Measurements from ENCODE around the gene TNFRSF21. TPM values are rescaled to one million over a fixed set of nuclear protein-coding genes. Genes with fewer than 3 reads are reported as not detected.
A peak's percentile ranks its signal among the peaks of the same experiment; 100 is the strongest.

Gene TNFRSF21
- total and polyA plus RNA-seq, 8 donors, result 14.8 to 55.8 (median 18.1) TPM

DNA sequence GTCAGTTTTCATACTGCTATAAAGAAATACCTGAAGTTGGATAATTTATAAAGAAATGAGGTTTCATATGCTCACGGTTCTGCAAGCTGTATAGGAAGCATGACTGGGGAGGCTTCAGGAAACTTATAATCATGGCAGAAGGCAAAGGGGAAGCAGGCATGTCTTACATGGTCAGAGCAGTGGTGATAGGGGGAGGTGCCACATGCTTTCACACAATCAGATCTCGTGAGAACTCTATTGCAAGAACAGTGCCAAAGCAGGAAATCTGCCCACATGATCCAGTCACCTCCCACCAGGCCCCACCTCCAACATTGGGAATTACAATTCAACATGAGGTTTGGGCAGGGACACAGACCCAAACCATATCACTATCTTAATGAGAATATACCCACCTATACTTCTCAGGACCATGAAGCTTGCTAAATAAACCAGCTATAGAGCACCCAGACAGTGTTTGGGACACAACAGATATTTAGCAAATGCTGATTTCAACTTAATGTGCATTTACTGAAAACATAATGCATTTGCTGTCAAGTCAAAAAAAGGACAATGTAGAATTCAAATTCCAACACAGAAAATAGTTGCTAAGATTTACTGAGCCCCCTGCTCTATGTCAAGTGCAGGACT is 63.8 kb downstream of the TNFRSF21 start:
- TF ChIP-seq, protein P1, sequence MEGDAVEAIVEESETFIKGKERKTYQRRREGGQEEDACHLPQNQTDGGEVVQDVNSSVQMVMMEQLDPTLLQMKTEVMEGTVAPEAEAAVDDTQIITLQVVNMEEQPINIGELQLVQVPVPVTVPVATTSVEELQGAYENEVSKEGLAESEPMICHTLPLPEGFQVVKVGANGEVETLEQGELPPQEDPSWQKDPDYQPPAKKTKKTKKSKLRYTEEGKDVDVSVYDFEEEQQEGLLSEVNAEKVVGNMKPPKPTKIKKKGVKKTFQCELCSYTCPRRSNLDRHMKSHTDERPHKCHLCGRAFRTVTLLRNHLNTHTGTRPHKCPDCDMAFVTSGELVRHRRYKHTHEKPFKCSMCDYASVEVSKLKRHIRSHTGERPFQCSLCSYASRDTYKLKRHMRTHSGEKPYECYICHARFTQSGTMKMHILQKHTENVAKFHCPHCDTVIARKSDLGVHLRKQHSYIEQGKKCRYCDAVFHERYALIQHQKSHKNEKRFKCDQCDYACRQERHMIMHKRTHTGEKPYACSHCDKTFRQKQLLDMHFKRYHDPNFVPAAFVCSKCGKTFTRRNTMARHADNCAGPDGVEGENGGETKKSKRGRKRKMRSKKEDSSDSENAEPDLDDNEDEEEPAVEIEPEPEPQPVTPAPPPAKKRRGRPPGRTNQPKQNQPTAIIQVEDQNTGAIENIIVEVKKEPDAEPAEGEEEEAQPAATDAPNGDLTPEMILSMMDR (IDR thresholded peaks at IDR 0.05), result no peak
- H3K27me3 ChIP-seq, result no peaks in the 10 kb centered on the region
- no peaks in the 10 kb centered on the region for H3K9me3 ChIP-seq
- DNase-seq (peak in 1 of 4 donors; percentile 44), ATAC-seq (no peak)
- no peak overlapping the region for H3K27ac ChIP-seq
- no peak overlapping the region for H3K4me3 ChIP-seq
- H3K4me1 ChIP-seq, result peaks cover 5 to 34% of the 10 kb centered on the region in 2 donors
- no peaks in the 10 kb centered on the region for H3K36me3 ChIP-seq
- intact Hi-C loops (cut with DNase I), result no loop called here

DNA sequence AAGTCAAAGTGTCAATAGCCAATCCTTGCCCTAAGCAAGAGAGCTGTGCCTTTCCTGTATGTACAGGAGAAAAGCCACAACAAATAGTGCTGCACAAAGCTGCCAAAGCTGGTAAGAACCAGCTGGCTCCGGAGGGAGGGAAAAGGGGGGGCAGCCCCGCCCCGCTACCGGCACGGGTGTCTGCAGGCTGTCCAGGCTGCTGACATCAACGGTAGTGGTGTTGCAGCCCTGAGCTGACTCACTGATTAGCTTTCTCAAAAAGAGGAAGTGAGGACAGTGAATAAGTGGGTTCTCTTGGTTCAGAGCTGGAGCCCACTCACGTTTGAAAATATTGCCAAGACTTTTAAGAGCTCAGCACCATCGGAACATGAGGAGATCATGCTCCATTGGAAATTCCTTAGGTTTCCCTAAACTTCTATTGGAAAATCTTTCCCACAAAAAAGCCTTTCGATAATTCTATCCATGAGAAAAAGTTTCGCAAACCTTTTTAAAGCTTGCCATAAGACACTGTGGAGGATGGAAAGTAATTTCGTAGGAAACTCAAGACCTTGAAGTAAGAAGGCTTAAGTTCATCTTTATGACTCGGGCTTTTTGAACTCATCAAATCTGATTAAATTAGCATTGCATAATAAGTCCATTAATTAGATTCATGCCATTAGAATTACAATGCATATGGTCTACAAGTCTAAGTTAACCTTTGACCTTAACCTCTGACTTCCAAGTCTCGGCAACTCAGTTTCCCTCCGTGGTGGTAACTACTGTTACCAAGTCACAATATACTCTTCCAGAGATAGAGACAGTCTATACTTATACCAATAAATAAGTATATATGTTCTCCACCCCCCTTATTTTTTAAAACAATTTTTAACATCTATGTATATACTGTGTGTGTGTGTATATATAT is 67.0 kb downstream of the TNFRSF21 start:
- Histone ChIP-seq H3K9me3 (no peaks in the 10 kb centered on the region), H3K4me3 (no peak overlapping the region), H3K27ac (peak overlapping the region; percentile 53 to 73), H3K27me3 (no peaks in the 10 kb centered on the region), H3K36me3 (no peaks in the 10 kb centered on the region), H3K4me1 (peaks cover 5 to 31% of the 10 kb centered on the region in 2 donors)
- TF ChIP-seq, protein P1 (IDR thresholded peaks at IDR 0.05), result no peak
- ATAC-seq (peak; percentile 97), DNase-seq (peak; percentile 34 to 94 (median 84))
- intact Hi-C loops (cut with DNase I), result no loop called here

DNA sequence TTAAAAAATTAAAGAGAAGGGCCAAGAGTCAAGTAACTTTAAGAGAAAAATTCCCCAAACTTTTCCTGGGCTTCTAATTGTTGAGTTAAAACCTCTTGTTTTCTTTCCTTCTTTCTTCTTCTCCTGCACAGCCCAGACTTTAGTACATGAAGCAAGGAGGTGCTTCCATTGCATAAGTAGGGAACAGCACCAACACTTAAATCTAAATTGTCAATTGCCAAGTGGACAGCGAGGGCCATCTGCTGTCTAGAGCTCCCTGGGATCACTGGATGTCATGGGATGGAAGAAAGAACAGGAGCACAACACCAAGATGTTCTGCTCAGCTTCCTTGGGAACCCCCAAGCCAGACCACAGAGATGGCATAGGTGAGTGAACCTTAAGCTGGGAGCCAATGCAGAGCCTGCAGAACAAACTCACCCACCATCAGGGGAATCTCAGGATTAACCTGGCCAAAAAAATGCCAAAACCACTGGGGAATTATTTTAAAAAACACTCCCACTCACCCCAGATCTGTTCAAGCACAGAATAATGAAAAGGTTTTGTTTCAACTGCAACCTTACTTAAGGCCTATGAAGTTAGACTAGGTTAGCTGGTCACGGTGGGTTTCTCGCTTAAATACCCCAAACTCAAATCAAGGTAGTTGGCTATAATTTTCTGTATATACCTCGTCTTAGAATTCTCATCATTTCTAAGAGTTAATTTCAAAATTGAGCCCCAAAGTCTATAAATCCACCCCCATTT is 67.8 kb downstream of the TNFRSF21 start:
- no peaks in the 10 kb centered on the region for H3K9me3 ChIP-seq
- H3K4me1 ChIP-seq, result peaks cover 0 to 25% of the 10 kb centered on the region in 2 donors
- no peaks in the 10 kb centered on the region for H3K27me3 ChIP-seq
- peak overlapping the region; percentile 53 to 73 for H3K27ac ChIP-seq
- DNase-seq (no peak), ATAC-seq (peak; percentile 6)
- H3K36me3 ChIP-seq, result no peaks in the 10 kb centered on the region
- no peak overlapping the region for H3K4me3 ChIP-seq
- intact Hi-C loops (cut with DNase I), result no loop called here
- TF ChIP-seq, protein P1 (IDR thresholded peaks at IDR 0.05), result no peak

DNA sequence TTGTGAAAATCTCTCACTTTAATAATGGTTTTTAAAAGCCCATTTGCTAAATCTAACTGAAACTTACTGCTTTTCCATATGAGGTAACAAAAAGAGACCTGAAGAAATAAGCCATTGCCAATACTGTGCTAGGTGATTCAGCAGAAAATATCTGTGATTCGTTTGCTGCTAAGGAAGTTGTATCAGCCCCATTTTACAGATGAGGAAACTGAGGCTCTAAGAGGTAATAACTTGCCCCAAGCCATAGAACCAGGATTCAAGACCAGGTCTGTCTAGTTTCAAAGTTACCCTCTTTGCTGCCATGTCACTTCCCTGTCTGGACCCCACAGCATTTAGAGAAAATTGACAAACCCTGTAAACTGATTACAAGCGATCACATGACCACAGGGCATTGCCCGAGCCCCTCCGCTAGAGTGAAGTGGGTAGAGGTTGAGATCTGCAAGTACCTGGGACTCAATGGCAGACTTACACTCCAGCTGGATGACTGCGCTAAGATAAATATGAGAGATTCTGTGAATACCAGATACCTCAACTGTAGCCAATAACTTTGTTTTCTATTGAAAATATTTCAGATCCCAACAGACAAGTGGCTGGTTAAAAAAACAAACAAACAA is 69.3 kb downstream of the TNFRSF21 start:
- DNase-seq, result no peak
- H3K4me3 ChIP-seq, result no peak overlapping the region
- intact Hi-C loops (cut with DNase I), result no loop called here
- H3K9me3 ChIP-seq, result no peaks in the 10 kb centered on the region
- H3K27me3 ChIP-seq, result no peaks in the 10 kb centered on the region
- peaks cover 0 to 25% of the 10 kb centered on the region in 2 donors for H3K4me1 ChIP-seq
- no peaks in the 10 kb centered on the region for H3K36me3 ChIP-seq
- TF ChIP-seq, protein P1 (IDR thresholded peaks at IDR 0.05), result no peak
- no peak overlapping the region for H3K27ac ChIP-seq
- ATAC-seq, result no peak

Data from left lung (tissue), 10 donors.